HCT116 (cell line): ENCODE results near the gene CTNNB1. TPM values are rescaled to one million over a fixed set of nuclear protein-coding genes. Genes with fewer than 3 reads are reported as not detected.

Experiments used
- ATAC-seq: fragments of 200-7000 bp; cut with Tn5 transposase; 2 replicates; pipeline ENCODE4 v1.9.1; 2020; ENCODE audit warnings: mild to moderate bottlenecking, moderate library complexity
- BruUV-seq: library from RNA; stranded (reverse); fragments of 400-500 nt; replicated peaks from 2 replicates; lab custom pipeline; 2021; lab: Mats Ljungman, UMichigan
- CTCF ChIA-PET: fragments of 300-600 bp; sonication (Branson Sonifier 250); formaldehyde crosslinking; loops from one replicate; lab custom pipeline; 2021; ENCODE audit warnings: antibody characterized with exemption; lab: Charles Lee
- POLR2A ChIA-PET: fragments of 300-600, 350-600 bp; sonication (Branson Sonifier 250); formaldehyde crosslinking; loops from one replicate; lab custom pipeline; 2021; ENCODE audit warnings: antibody characterized with exemption; lab: Charles Lee
- RAD21 ChIA-PET, 2 experiments: fragments of 300-600 bp; sonication (Branson Sonifier 250); formaldehyde crosslinking; loops; one replicate each; lab custom pipeline; 2023; ENCODE audit warnings: low total read pairs in 2 of 2; ENCODE audit not compliant: uncharacterized antibody in 2 of 2, unreplicated experiment in 2 of 2, low non-redundant PET in 1 of 2; lab: Charles Lee
- DNase-seq: peaks from one replicate; pipeline ENCODE4 v3.0.0-alpha.2; 2010; ENCODE audit warnings: low read depth, low spot score
- H2AFZ ChIP-seq: fragments of 200-600 bp; shearing (Covaris generic), sonication (generic); 2 replicates; pipeline ENCODE4 v1.6.1; 2017; ENCODE audit warnings: low read depth, mixed run types, mixed read lengths, antibody characterized with exemption, low read length; ENCODE audit not compliant: poor library complexity, severe bottlenecking
- H3K27ac ChIP-seq: 2 replicates; pipeline ENCODE4 v1.5.1; 2012; ENCODE audit warnings: low read depth, low read length
- H3K27me3 ChIP-seq: fragments of 200-600 bp; sonication (generic); 2 replicates; pipeline ENCODE4 v1.6.1; 2016; ENCODE audit warnings: mixed run types, low read length, mixed read lengths; ENCODE audit not compliant: insufficient read depth
- H3K36me3 ChIP-seq, 2 experiments: fragments of 200-500 bp in 1 of 2; fragments of 200-600 bp in 1 of 2; sonication (Bioruptor generic) in 1 of 2; sonication (generic) in 1 of 2; 2 replicates each; pipeline versions ENCODE4 v1.5.1 to v1.6.1; 2014 to 2016; ENCODE audit warnings: low read length in 2 of 2, inconsistent platforms in 1 of 2, mixed read lengths in 1 of 2, mixed run types in 1 of 2; ENCODE audit not compliant: insufficient read depth in 2 of 2, control insufficient read depth in 1 of 2
- H3K4me1 ChIP-seq, 2 experiments: fragments of 200-600 bp in 1 of 2; sonication (generic) in 1 of 2; 2 replicates each; pipeline versions ENCODE4 v1.5.1 to v1.6.1; 2012 to 2017; ENCODE audit warnings: low read length in 2 of 2, inconsistent platforms in 1 of 2, mild to moderate bottlenecking in 1 of 2, mixed read lengths in 1 of 2, mixed run types in 1 of 2, moderate library complexity in 1 of 2; ENCODE audit not compliant: insufficient read depth in 2 of 2, control insufficient read depth in 1 of 2
- H3K4me2 ChIP-seq: fragments of 200-600 bp; sonication (generic); 2 replicates; pipeline ENCODE4 v1.6.1; 2017; ENCODE audit warnings: mixed run types, low read length, mixed read lengths
- H3K4me3 ChIP-seq, 2 experiments: fragments of 200-600 bp in 1 of 2; sonication (generic) in 1 of 2; replicated peaks in 1 of 2; 2 replicates each; pipeline ENCODE4 v1.5.1; 2011 to 2016; ENCODE audit warnings: low read length in 2 of 2, control low read depth in 1 of 2, low read depth in 1 of 2, mild to moderate bottlenecking in 1 of 2, mixed read lengths in 1 of 2, mixed run types in 1 of 2
- H3K79me2 ChIP-seq: fragments of 200-600 bp; sonication (generic); 2 replicates; pipeline ENCODE4 v1.6.1; 2017; ENCODE audit warnings: mild to moderate bottlenecking, mixed run types, low read length, moderate library complexity, mixed read lengths; ENCODE audit not compliant: insufficient read depth
- H3K9ac ChIP-seq: fragments of 200-600 bp; sonication (generic); 2 replicates; pipeline ENCODE4 v1.6.1; 2016; ENCODE audit warnings: low read length, mixed read lengths
- H3K9me2 ChIP-seq: fragments of 200-600 bp; sonication (generic), shearing (Covaris generic); 2 replicates; pipeline ENCODE4 v1.6.1; 2017; ENCODE audit warnings: mixed run types, mild to moderate bottlenecking, moderate library complexity; ENCODE audit not compliant: insufficient read depth
- H3K9me3 ChIP-seq, 2 experiments: fragments of 200-500 bp in 1 of 2; fragments of 200-600 bp in 1 of 2; sonication (Bioruptor generic) in 1 of 2; sonication (generic) in 1 of 2; 2 replicates each; pipeline ENCODE4 v1.6.1; 2014 to 2017; ENCODE audit warnings: low read length in 2 of 2, mixed read lengths in 2 of 2, inconsistent platforms in 1 of 2, low read depth in 1 of 2, mild to moderate bottlenecking in 1 of 2, mixed run types in 1 of 2, moderate library complexity in 1 of 2; ENCODE audit not compliant: control insufficient read depth in 1 of 2, insufficient read depth in 1 of 2
- H4K20me1 ChIP-seq: fragments of 200-600 bp; sonication (generic), shearing (Covaris generic); 2 replicates; pipeline ENCODE4 v1.6.1; 2017; ENCODE audit warnings: mixed run types, mild to moderate bottlenecking, moderate library complexity; ENCODE audit not compliant: insufficient read depth
- ATF3 ChIP-seq: IDR thresholded peaks from 2 replicates; pipeline ENCODE4 v1.6.1; 2012
- CBX3 ChIP-seq: IDR thresholded peaks from 2 replicates; pipeline ENCODE4 v1.6.1; 2012; ENCODE audit warnings: low read depth
- CTCF ChIP-seq, 3 experiments: fragments of 200-600 bp in 1 of 3; sonication (generic) in 1 of 3; IDR thresholded peaks in 2 of 3; conservative IDR thresholded peaks in 1 of 3; 2 replicates each; pipeline ENCODE4 v1.5.1; 2012 to 2017; ENCODE audit warnings: low read depth in 2 of 3, low read length in 2 of 3, antibody characterized with exemption in 1 of 3, borderline replicate concordance in 1 of 3, control low read depth in 1 of 3, mild to moderate bottlenecking in 1 of 3, mixed read lengths in 1 of 3, mixed run types in 1 of 3, moderate library complexity in 1 of 3; ENCODE audit not compliant: insufficient read depth in 1 of 3
- ELF1 ChIP-seq: IDR thresholded peaks from 2 replicates; pipeline ENCODE4 v1.6.1; 2012; ENCODE audit warnings: low read depth, borderline replicate concordance
- EZH2 ChIP-seq: fragments of 200-600 bp; sonication (generic); IDR thresholded peaks from 2 replicates; pipeline ENCODE4 v1.6.1; 2017; ENCODE audit warnings: antibody characterized with exemption, mixed run types
- EZH2phosphoT487 ChIP-seq: fragments of 200-600 bp; IDR thresholded peaks from 2 replicates; pipeline ENCODE4 v1.6.1; 2018; ENCODE audit warnings: antibody characterized with exemption, borderline replicate concordance
- JUND ChIP-seq: IDR thresholded peaks from 2 replicates; pipeline ENCODE4 v1.6.1; 2012
- POLR2A ChIP-seq: IDR thresholded peaks from 2 replicates; pipeline ENCODE4 v1.7.0; 2011; ENCODE audit warnings: borderline replicate concordance; ENCODE audit not compliant: insufficient read depth, insufficient read length; ENCODE audit errors: extremely low read depth
- POLR2AphosphoS5 ChIP-seq: IDR thresholded peaks from 2 replicates; pipeline ENCODE4 v1.6.1; 2011; ENCODE audit warnings: mild to moderate bottlenecking, low read depth, low read length, moderate library complexity
- RAD21 ChIP-seq: IDR thresholded peaks from 2 replicates; pipeline ENCODE4 v1.6.1; 2012; ENCODE audit warnings: low read depth, mild to moderate bottlenecking
- SP1 ChIP-seq: IDR thresholded peaks from 2 replicates; pipeline ENCODE4 v1.6.1; 2012; ENCODE audit warnings: low read depth
- SRF ChIP-seq: IDR thresholded peaks from 2 replicates; pipeline ENCODE4 v1.6.1; 2012; ENCODE audit warnings: low read depth
- ZBTB33 ChIP-seq: IDR thresholded peaks from 2 replicates; pipeline ENCODE4 v1.6.1; 2011; ENCODE audit warnings: mild to moderate bottlenecking, low read length, moderate library complexity; ENCODE audit not compliant: insufficient replicate concordance; ENCODE audit errors: extremely low read depth
- intact Hi-C: fragments of 100-400 bp; cut with micrococcal nuclease; formaldehyde crosslinking; loops from 2 replicates; pipeline ENCODE4 v1.10.0; 2022
- total RNA-seq: library from RNA; stranded (reverse); gene quantifications from one replicate; pipeline ENCODE4 v1.2.1, GENCODE V29; 2021; ENCODE audit not compliant: unreplicated experiment

The CTNNB1 gene
- total RNA-seq, 1 experiment from 2014 or later, result 265 TPM

GRCh38 chr3:41222012-41222411, 22.7 kb downstream of the CTNNB1 start (continued):
- TF ChIP-seq ZBTB33, result no peak
- no peak for TF ChIP-seq CTCF (IDR thresholded peaks at IDR 0.05 in 2 of 3, conservative IDR thresholded peaks at IDR 0.05 in 1 of 3; ENCODE audit: borderline replicate concordance in 1 of 3, insufficient read depth in 1 of 3, low read depth in 2 of 3, low read length in 2 of 3)
- TF ChIP-seq POLR2A, result no peak
- TF ChIP-seq EZH2, result no peak
- TF ChIP-seq POLR2AphosphoS5, result no peak
- no peak for TF ChIP-seq EZH2phosphoT487
- no peak for TF ChIP-seq RAD21
- TF ChIP-seq SRF, result no peak

GRCh38 chr3:41222501-41222900, 23.2 kb downstream of the CTNNB1 start:
- Histone ChIP-seq H2AFZ (no peak overlapping the region), H4K20me1 (peaks cover 19% of the 10 kb centered on the region), H3K9me2 (no peaks in the 10 kb centered on the region), H3K4me2 (no peak overlapping the region), H3K36me3 (peaks cover 29 to 35% of the 10 kb centered on the region in 2 experiments; a peak in 3 of 4 replicates), H3K9me3 (no peaks in the 10 kb centered on the region), H3K79me2 (peaks cover 97% of the 10 kb centered on the region), H3K4me3 (no peak overlapping the region), H3K27ac (no peak overlapping the region), H3K9ac (no peak overlapping the region), H3K27me3 (no peaks in the 10 kb centered on the region), H3K4me1 (no peaks in the 10 kb centered on the region)
- intact Hi-C loops, result no loop called here
- ATAC-seq (no peak), DNase-seq (no peak)
- TF ChIP-seq POLR2AphosphoS5 (no peak), ELF1 (no peak), JUND (no peak), CBX3 (no peak), EZH2phosphoT487 (no peak), ATF3 (no peak), SP1 (no peak)
- ChIA-PET CTCF (no interaction called here), RAD21 (no interaction called here), POLR2A (no interaction called here)
- no TSS peak for BruUV-seq
